Mesendoderm (in vitro differentiated cells): ENCODE data around the gene MAP3K10.

ENCODE experiments used
- DNase-seq: peaks from one replicate; pipeline ENCODE4 v3.0.0; 2013
- H2AK5ac ChIP-seq: 2 replicates; pipeline ENCODE4 v1.6.1; 2013; ENCODE audit warnings: low read length, inconsistent platforms
- H2BK120ac ChIP-seq: 2 replicates; pipeline ENCODE4 v1.6.1; 2013; ENCODE audit warnings: low read depth, mild to moderate bottlenecking, low read length, moderate library complexity, mixed read lengths
- H2BK15ac ChIP-seq: replicated peaks from 2 replicates; pipeline ENCODE4 v1.6.1; 2013; ENCODE audit warnings: low read depth, mild to moderate bottlenecking, moderate library complexity
- H2BK5ac ChIP-seq: 2 replicates; pipeline ENCODE4 v1.6.1; 2013; ENCODE audit warnings: low read length, inconsistent platforms
- H3K18ac ChIP-seq: 2 replicates; pipeline ENCODE4 v1.6.1; 2013; ENCODE audit warnings: mild to moderate bottlenecking, low read length, mixed read lengths
- H3K23ac ChIP-seq: one replicate; pipeline ENCODE4 v1.6.1; 2013; ENCODE audit warnings: low read length
- H3K27ac ChIP-seq: 2 replicates; pipeline ENCODE4 v1.5.1; 2013; ENCODE audit warnings: low read depth, mild to moderate bottlenecking, inconsistent platforms, low read length, moderate library complexity
- H3K27me3 ChIP-seq: 2 replicates; pipeline ENCODE4 v1.6.1; 2013; ENCODE audit warnings: low read length, control low read depth, mild to moderate bottlenecking, inconsistent platforms; ENCODE audit not compliant: insufficient read depth, poor library complexity
- H3K36me3 ChIP-seq: 2 replicates; pipeline ENCODE4 v1.6.1; 2013; ENCODE audit warnings: low read length, inconsistent platforms; ENCODE audit not compliant: control insufficient read depth, insufficient read depth
- H3K4ac ChIP-seq: one replicate; pipeline ENCODE4 v1.6.1; 2013; ENCODE audit warnings: low read depth, mild to moderate bottlenecking, low read length, moderate library complexity
- H3K4me1 ChIP-seq: 2 replicates; pipeline ENCODE4 v1.6.1; 2013; ENCODE audit warnings: low read depth, low read length, inconsistent platforms; ENCODE audit not compliant: control insufficient read depth
- H3K4me2 ChIP-seq: 2 replicates; pipeline ENCODE4 v1.6.1; 2013; ENCODE audit warnings: low read length
- H3K4me3 ChIP-seq: 2 replicates; pipeline ENCODE4 v1.5.1; 2013; ENCODE audit warnings: mild to moderate bottlenecking, low read length
- H3K56ac ChIP-seq: one replicate; pipeline ENCODE4 v1.6.1; 2013; ENCODE audit warnings: low read length
- H3K79me1 ChIP-seq: 2 replicates; pipeline ENCODE4 v1.6.1; 2013; ENCODE audit warnings: low read length, inconsistent platforms
- H3K79me2 ChIP-seq: 2 replicates; pipeline ENCODE4 v1.6.1; 2013; ENCODE audit warnings: mild to moderate bottlenecking, low read length; ENCODE audit not compliant: control insufficient read depth, insufficient read depth
- H3K9ac ChIP-seq: 2 replicates; pipeline ENCODE4 v1.6.1; 2013; ENCODE audit warnings: low read length, inconsistent platforms
- H4K5ac ChIP-seq: one replicate; pipeline ENCODE4 v1.6.1; 2013; ENCODE audit warnings: low read length
- H4K8ac ChIP-seq: one replicate; pipeline ENCODE4 v1.6.1; 2013; ENCODE audit warnings: low read depth, mild to moderate bottlenecking, control low read depth, low read length, moderate library complexity
- WGBS: extraction: QIAGEN DNeasy Blood & Tissue Kit; methylation state at CpG from one replicate; pipeline ENCODE4 v1.1.7; 2013; ENCODE audit warnings: low lambda C conversion rate, missing lambda C conversion rate; ENCODE audit not compliant: insufficient coverage; ENCODE audit errors: extremely low coverage; 5-methylcytosine and 5-hydroxymethylcytosine counted together

Gene MAP3K10

GRCh38 chr19:40261631-40262030 lies 70.4 kb downstream of the MAP3K10 start:
- Histone ChIP-seq H3K27me3 (no peaks in the 10 kb centered on the region), H2BK120ac (no peak overlapping the region), H3K36me3 (no peaks in the 10 kb centered on the region), H4K8ac (no peak overlapping the region), H3K56ac (no peak overlapping the region), H4K5ac (no peak overlapping the region), H2BK15ac (no peak overlapping the region), H3K4me1 (no peaks in the 10 kb centered on the region), H3K4me3 (no peak overlapping the region), H3K23ac (no peak overlapping the region), H3K18ac (no peak overlapping the region), H2BK5ac (no peak overlapping the region), H2AK5ac (no peak overlapping the region), H3K79me2 (no peaks in the 10 kb centered on the region), H3K27ac (no peak overlapping the region), H3K9ac (no peak overlapping the region), H3K4ac (no peak overlapping the region), H3K79me1 (peaks cover 13% of the 10 kb centered on the region), H3K4me2 (no peak overlapping the region)
- DNase-seq = no peak
- WGBS = no CpG with 5 or more reads among the region's 8 CpGs

- Histone ChIP-seq H3K4ac (no peak overlapping the region), H3K18ac (no peak overlapping the region), H3K23ac (no peak overlapping the region), H2BK5ac (no peak overlapping the region), H3K4me3 (no peak overlapping the region), H3K27me3 (no peaks in the 10 kb centered on the region), H3K4me2 (no peak overlapping the region), H2AK5ac (no peak overlapping the region), H3K56ac (no peak overlapping the region), H3K9ac (no peak overlapping the region), H3K79me1 (peaks cover 17% of the 10 kb centered on the region), H3K4me1 (no peaks in the 10 kb centered on the region), H4K5ac (no peak overlapping the region), H4K8ac (no peak overlapping the region), H3K79me2 (peaks cover 5% of the 10 kb centered on the region), H2BK15ac (no peak overlapping the region), H3K27ac (no peak overlapping the region), H2BK120ac (no peak overlapping the region), H3K36me3 (no peaks in the 10 kb centered on the region)
- no peak for DNase-seq
- WGBS = no CpG with 5 or more reads among the region's 3 CpGs
These were observed 71.2 kb downstream of the MAP3K10 start for GRCh38 chr19:40262422-40262821.

- Histone ChIP-seq H2AK5ac (no peak overlapping the region), H3K79me2 (peaks cover 5% of the 10 kb centered on the region), H3K36me3 (no peaks in the 10 kb centered on the region), H3K23ac (no peak overlapping the region), H3K27me3 (no peaks in the 10 kb centered on the region), H3K4ac (no peak overlapping the region), H4K5ac (no peak overlapping the region), H2BK15ac (no peak overlapping the region), H4K8ac (no peak overlapping the region), H3K4me1 (no peaks in the 10 kb centered on the region), H3K4me2 (no peak overlapping the region), H3K27ac (no peak overlapping the region), H3K79me1 (peaks cover 18% of the 10 kb centered on the region), H2BK120ac (no peak overlapping the region), H3K56ac (no peak overlapping the region), H3K9ac (no peak overlapping the region), H2BK5ac (no peak overlapping the region), H3K18ac (no peak overlapping the region), H3K4me3 (no peak overlapping the region)
- no peak for DNase-seq
- WGBS = no CpG with 5 or more reads among the region's 24 CpGs
These were observed 72.5 kb downstream of the MAP3K10 start for GRCh38 chr19:40263440-40264313.

GRCh38 chr19:40264314-40265054 lies 73.3 kb downstream of the MAP3K10 start:
- Histone ChIP-seq H3K18ac (no peak overlapping the region), H4K5ac (no peak overlapping the region), H2BK5ac (no peak overlapping the region), H3K36me3 (no peaks in the 10 kb centered on the region), H3K4me2 (no peak overlapping the region), H3K4me3 (no peak overlapping the region), H3K27me3 (no peaks in the 10 kb centered on the region), H3K56ac (no peak overlapping the region), H3K79me1 (peaks cover 21% of the 10 kb centered on the region), H3K9ac (no peak overlapping the region), H3K4me1 (no peaks in the 10 kb centered on the region), H3K4ac (no peak overlapping the region), H2BK15ac (no peak overlapping the region), H3K23ac (no peak overlapping the region), H2AK5ac (no peak overlapping the region), H3K27ac (no peak overlapping the region), H2BK120ac (no peak overlapping the region), H4K8ac (no peak overlapping the region), H3K79me2 (peaks cover 5% of the 10 kb centered on the region)
- peak; percentile 59 for DNase-seq
- WGBS = no CpG with 5 or more reads among the region's 19 CpGs
